ENCODE results near the gene HCRTR1.

HCRTR1 gene

GRCh38 chr1:31650161-31651088 lies 32.9 kb downstream of the HCRTR1 start:
- Mint-ChIP-seq H3K27me3 (peaks cover 48% of the 10 kb centered on the region), H3K27ac (no peak overlapping the region), H3K4me1 (peaks cover 21% of the 10 kb centered on the region), H3K4me3 (no peak overlapping the region), H3K9me3 (peaks cover 3% of the 10 kb centered on the region), H3K36me3 (no peaks in the 10 kb centered on the region)
- DNase-seq, result no peak
- CTCF ChIA-PET, result interaction anchor here (0.6 to 1.1 kb wide), 2 partner anchors 14 to 411 kb away, joined by 3 read pairs; no protein-coding TSS in a partner anchor

GRCh38 chr1:31651089-31651420 lies 33.6 kb downstream of the HCRTR1 start:
- CTCF ChIA-PET, result no interaction called here
- no peak overlapping the region for H3K27ac Mint-ChIP-seq
- peaks cover 15% of the 10 kb centered on the region for H3K4me1 Mint-ChIP-seq
- H3K9me3 Mint-ChIP-seq, result peaks cover 3% of the 10 kb centered on the region
- DNase-seq, result no peak
- H3K36me3 Mint-ChIP-seq, result no peaks in the 10 kb centered on the region
- H3K4me3 Mint-ChIP-seq, result no peak overlapping the region
- H3K27me3 Mint-ChIP-seq, result peaks cover 55% of the 10 kb centered on the region

GRCh38 chr1:31651766-31652165 lies 34.3 kb downstream of the HCRTR1 start:
- H3K4me1 Mint-ChIP-seq, result peaks cover 10% of the 10 kb centered on the region
- no peak for DNase-seq
- peaks cover 59% of the 10 kb centered on the region for H3K27me3 Mint-ChIP-seq

GRCh38 chr1:31652891-31653499 lies 35.5 kb downstream of the HCRTR1 start:
- peaks cover 3% of the 10 kb centered on the region for H3K4me1 Mint-ChIP-seq
- H3K36me3 Mint-ChIP-seq, result no peaks in the 10 kb centered on the region
- peaks cover 66% of the 10 kb centered on the region for H3K27me3 Mint-ChIP-seq
- H3K4me3 Mint-ChIP-seq, result no peak overlapping the region
- CTCF ChIA-PET, result interaction anchor here (1.2 to 1.6 kb wide), 2 partner anchors 11 to 63 kb away, joined by 3 read pairs; no protein-coding TSS in a partner anchor
- no peaks in the 10 kb centered on the region for H3K9me3 Mint-ChIP-seq
- no peak for DNase-seq
- H3K27ac Mint-ChIP-seq, result no peak overlapping the region

More at GRCh38 chr1:31651766-31652165, 34.3 kb downstream of the HCRTR1 start:
- Mint-ChIP-seq H3K9me3 (no peaks in the 10 kb centered on the region), H3K27ac (no peak overlapping the region), H3K36me3 (no peaks in the 10 kb centered on the region), H3K4me3 (no peak overlapping the region)
- CTCF ChIA-PET, result interaction anchor here (1.2 kb wide), 1 partner anchor 12 kb away, joined by 3 read pairs; no protein-coding TSS in a partner anchor

- Mint-ChIP-seq H3K36me3 (no peaks in the 10 kb centered on the region), H3K27ac (no peak overlapping the region), H3K4me3 (no peak overlapping the region), H3K27me3 (peaks cover 66% of the 10 kb centered on the region), H3K4me1 (no peaks in the 10 kb centered on the region), H3K9me3 (no peaks in the 10 kb centered on the region)
- DNase-seq, result no peak
- CTCF ChIA-PET, result interaction anchor here (1.3 to 1.6 kb wide), 2 partner anchors 9 to 62 kb away, joined by 3 to 4 read pairs; no protein-coding TSS in a partner anchor
Measured at GRCh38 chr1:31653717-31654473, 36.4 kb downstream of the HCRTR1 start.

GRCh38 chr1:31654474-31654776 lies 36.9 kb downstream of the HCRTR1 start:
- peaks cover 66% of the 10 kb centered on the region for H3K27me3 Mint-ChIP-seq
- no peak overlapping the region for H3K4me3 Mint-ChIP-seq
- no peaks in the 10 kb centered on the region for H3K4me1 Mint-ChIP-seq
- no peaks in the 10 kb centered on the region for H3K9me3 Mint-ChIP-seq
- no peaks in the 10 kb centered on the region for H3K36me3 Mint-ChIP-seq
- DNase-seq, result no peak
- CTCF ChIA-PET, result interaction anchor here (1.3 to 1.6 kb wide), 2 partner anchors 9 to 61 kb away, joined by 3 to 4 read pairs; no protein-coding TSS in a partner anchor
- no peak overlapping the region for H3K27ac Mint-ChIP-seq

GRCh38 chr1:31655104-31655503 lies 37.6 kb downstream of the HCRTR1 start:
- H3K36me3 Mint-ChIP-seq, result no peaks in the 10 kb centered on the region
- no peak for DNase-seq
- no peak overlapping the region for H3K27ac Mint-ChIP-seq
- H3K4me3 Mint-ChIP-seq, result no peak overlapping the region
- H3K9me3 Mint-ChIP-seq, result no peaks in the 10 kb centered on the region
- H3K27me3 Mint-ChIP-seq, result peaks cover 59% of the 10 kb centered on the region
- CTCF ChIA-PET, result interaction anchor here (1.3 kb wide), 1 partner anchor 8 kb away, joined by 4 read pairs; no protein-coding TSS in a partner anchor
- no peaks in the 10 kb centered on the region for H3K4me1 Mint-ChIP-seq

GRCh38 chr1:31655756-31656155 lies 38.3 kb downstream of the HCRTR1 start:
- CTCF ChIA-PET, result no interaction called here
- H3K27ac Mint-ChIP-seq, result no peak overlapping the region
- no peak overlapping the region for H3K4me3 Mint-ChIP-seq

GRCh38 chr1:31657020-31657804 lies 39.7 kb downstream of the HCRTR1 start:
- Mint-ChIP-seq H3K9me3 (no peaks in the 10 kb centered on the region), H3K4me1 (no peaks in the 10 kb centered on the region), H3K27me3 (peaks cover 53% of the 10 kb centered on the region), H3K4me3 (no peak overlapping the region), H3K36me3 (no peaks in the 10 kb centered on the region), H3K27ac (no peak overlapping the region)
- DNase-seq, result no peak
- CTCF ChIA-PET, result no interaction called here

More at GRCh38 chr1:31655756-31656155, 38.3 kb downstream of the HCRTR1 start:
- DNase-seq, result no peak
- no peaks in the 10 kb centered on the region for H3K36me3 Mint-ChIP-seq
- H3K9me3 Mint-ChIP-seq, result no peaks in the 10 kb centered on the region
- no peaks in the 10 kb centered on the region for H3K4me1 Mint-ChIP-seq
- peaks cover 55% of the 10 kb centered on the region for H3K27me3 Mint-ChIP-seq

GRCh38 chr1:31657972-31658510 lies 40.6 kb downstream of the HCRTR1 start:
- peaks cover 53% of the 10 kb centered on the region for H3K27me3 Mint-ChIP-seq
- no peak for DNase-seq
- H3K9me3 Mint-ChIP-seq, result no peaks in the 10 kb centered on the region
- H3K27ac Mint-ChIP-seq, result no peak overlapping the region
- no peaks in the 10 kb centered on the region for H3K4me1 Mint-ChIP-seq
- H3K36me3 Mint-ChIP-seq, result no peaks in the 10 kb centered on the region
- no peak overlapping the region for H3K4me3 Mint-ChIP-seq
- CTCF ChIA-PET, result no interaction called here

- no peaks in the 10 kb centered on the region for H3K4me1 Mint-ChIP-seq
Measured at GRCh38 chr1:31658721-31659120, 41.2 kb downstream of the HCRTR1 start.

GRCh38 chr1:31659889-31660288 lies 42.4 kb downstream of the HCRTR1 start:
- no peaks in the 10 kb centered on the region for H3K9me3 Mint-ChIP-seq
- CTCF ChIA-PET, result interaction anchor here (2.7 to 5.8 kb wide), 2 partner anchors 86 to 130 kb away, joined by 11 to 48 read pairs; no protein-coding TSS in a partner anchor
- no peak overlapping the region for H3K27ac Mint-ChIP-seq
- DNase-seq, result no peak
- no peaks in the 10 kb centered on the region for H3K36me3 Mint-ChIP-seq
- no peaks in the 10 kb centered on the region for H3K4me1 Mint-ChIP-seq
- H3K27me3 Mint-ChIP-seq, result peaks cover 42% of the 10 kb centered on the region
- no peak overlapping the region for H3K4me3 Mint-ChIP-seq

More at GRCh38 chr1:31658721-31659120, 41.2 kb downstream of the HCRTR1 start:
- DNase-seq, result no peak
- Mint-ChIP-seq H3K27ac (no peak overlapping the region), H3K27me3 (peaks cover 49% of the 10 kb centered on the region), H3K4me3 (no peak overlapping the region), H3K9me3 (no peaks in the 10 kb centered on the region), H3K36me3 (no peaks in the 10 kb centered on the region)
- CTCF ChIA-PET, result interaction anchor here (0.5 kb wide), 1 partner anchor 93 kb away, joined by 3 read pairs; no protein-coding TSS in a partner anchor

- Mint-ChIP-seq H3K9me3 (no peaks in the 10 kb centered on the region), H3K27me3 (peaks cover 41% of the 10 kb centered on the region), H3K4me3 (no peak overlapping the region), H3K36me3 (no peaks in the 10 kb centered on the region), H3K4me1 (no peaks in the 10 kb centered on the region), H3K27ac (no peak overlapping the region)
- CTCF ChIA-PET, result interaction anchor here (0.9 to 5.8 kb wide), 4 partner anchors 24 to 129 kb away, joined by 3 to 48 read pairs (median 8); no protein-coding TSS in a partner anchor
- no peak for DNase-seq
Measured at GRCh38 chr1:31660871-31661455, 43.5 kb downstream of the HCRTR1 start.

All from activated naive CD4-positive, alpha-beta T cell treated with anti-CD3 and anti-CD28 coated beads, Interleukin-2, amount 10 ng/mL, durations not matched to agents 7 days and 5 days (primary cell).